Lower leg skin (tissue), 4 donors: ENCODE results near the gene SLC39A6. TPM values are rescaled to one million over a fixed set of nuclear protein-coding genes. Genes with fewer than 3 reads are reported as not detected.
"Not testable (repeated sequence)": the region's sequence is repeated elsewhere in the genome, so short reads cannot be mapped to it uniquely, and the experiment has no call there.

Experiments
- DNase-seq, 2 donors: peaks; one replicate each; pipeline ENCODE4 v3.0.0-alpha.2; 2019; ENCODE audit warnings: low spot score in 2 of 2
- H3K4me3 ChIP-seq: fragments of 200-600 bp; sonication (generic); 2 replicates; pipeline ENCODE4 v1.5.1; 2017; ENCODE audit warnings: mild to moderate bottlenecking, low read depth; ENCODE audit not compliant: poor library complexity, severe bottlenecking
- CTCF ChIP-seq, 3 donors: fragments of 450-650 bp; IDR thresholded peaks; one replicate each; pipeline ENCODE4 v1.5.1; 2016; ENCODE audit warnings: antibody characterized with exemption in 3 of 3, mild to moderate bottlenecking in 3 of 3, moderate library complexity in 2 of 3
- POLR2A ChIP-seq, 2 donors: fragments of 450-650 bp; IDR thresholded peaks; one replicate each; pipeline ENCODE4 v1.6.1; 2016 to 2017; ENCODE audit warnings: antibody characterized with exemption in 2 of 2, mild to moderate bottlenecking in 1 of 2, moderate library complexity in 1 of 2
- WGBS, 2 donors: methylation state at CpG; one replicate each; pipeline ENCODE4 v1.1.5; 2018; 5-methylcytosine and 5-hydroxymethylcytosine counted together
- intact Hi-C: fragments of 100-400 bp; cut with DNase I; formaldehyde crosslinking; loops from one replicate; pipeline ENCODE4 v1.15.0; 2023; ENCODE audit warnings: low total_unique reads
- total RNA-seq, 4 donors: library from RNA; depleted of rRNA; stranded (reverse); fragments of >200 nt; gene quantifications; one replicate each; pipeline ENCODE4 v1.1.0, GENCODE V29; 2016

SLC39A6 gene
- total RNA-seq, 4 donors from 2014 or later: 64.3 to 137 (median 83.2) TPM

DNA sequence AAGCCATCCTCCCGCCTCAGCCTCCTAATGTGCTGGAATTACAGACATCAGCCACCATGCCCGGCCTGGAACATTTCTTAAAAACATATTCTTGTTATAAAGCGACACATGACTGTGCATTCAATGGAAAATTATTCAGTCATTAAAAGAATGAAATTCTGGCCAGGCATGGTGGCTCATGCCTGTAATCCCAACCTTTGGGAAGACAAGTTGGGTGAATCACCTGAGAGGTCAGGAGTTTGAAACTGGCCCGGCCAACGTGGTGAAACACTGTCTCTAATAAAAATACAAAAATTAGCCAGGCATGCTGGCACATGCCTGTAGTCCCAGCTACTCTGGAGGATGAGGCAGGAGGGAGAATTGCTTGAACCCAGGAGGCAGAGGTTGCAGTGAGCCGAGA is 40.1 kb downstream of the SLC39A6 start:
- no peak for DNase-seq
- no peak overlapping the region for H3K4me3 ChIP-seq
- TF ChIP-seq POLR2A (IDR thresholded peaks at IDR 0.05): no peak
- TF ChIP-seq CTCF (IDR thresholded peaks at IDR 0.05): no peak
- WGBS, 2 donors: 63 to 74% methylated on average over 6 of the region's 6 CpGs
- intact Hi-C loops: no loop called here

DNA sequence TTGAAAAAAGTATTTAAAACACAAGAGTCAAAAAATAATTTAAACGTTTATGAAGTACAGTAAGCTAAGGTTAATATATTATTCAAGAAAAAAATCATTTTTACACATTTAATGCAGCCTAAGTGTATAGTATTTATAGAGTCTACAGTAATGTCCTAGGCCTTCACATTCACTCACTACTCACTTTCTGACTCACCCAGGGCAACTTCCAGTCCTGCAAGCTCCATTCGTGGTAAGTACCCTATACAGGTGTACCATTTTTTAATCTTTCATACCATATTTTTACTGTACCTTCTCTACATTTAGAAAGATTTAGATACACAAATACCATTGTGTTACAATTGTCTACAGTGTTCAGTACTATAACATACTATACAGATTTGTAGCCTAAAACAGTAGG is 40.9 kb downstream of the SLC39A6 start:
- WGBS, 2 donors: 65 to 82% methylated on average over 2 of the region's 2 CpGs
- DNase-seq: no peak
- H3K4me3 ChIP-seq: no peak overlapping the region
- intact Hi-C loops: no loop called here
- TF ChIP-seq CTCF (IDR thresholded peaks at IDR 0.05) (no peak), POLR2A (IDR thresholded peaks at IDR 0.05) (no peak)

- TF ChIP-seq CTCF (IDR thresholded peaks at IDR 0.05) (no peak), POLR2A (IDR thresholded peaks at IDR 0.05) (no peak)
- H3K4me3 ChIP-seq: no peak overlapping the region
- no peak for DNase-seq
- intact Hi-C loops: no loop called here
- 64 to 81% methylated on average over 8 of the region's 8 CpGs for WGBS, 2 donors
Observed at GRCh38 chr18:36086186-36086585, 43.0 kb downstream of the SLC39A6 start.

- H3K4me3 ChIP-seq: no peak overlapping the region
- intact Hi-C loops: no loop called here
- no peak for TF ChIP-seq POLR2A (IDR thresholded peaks at IDR 0.05)
- TF ChIP-seq CTCF (IDR thresholded peaks at IDR 0.05): no peak
- DNase-seq: no peak
- 78 to 83% methylated on average over 3 to 4 of the region's 4 CpGs for WGBS, 2 donors
Observed at GRCh38 chr18:36085195-36085594, 43.9 kb downstream of the SLC39A6 start.

DNA sequence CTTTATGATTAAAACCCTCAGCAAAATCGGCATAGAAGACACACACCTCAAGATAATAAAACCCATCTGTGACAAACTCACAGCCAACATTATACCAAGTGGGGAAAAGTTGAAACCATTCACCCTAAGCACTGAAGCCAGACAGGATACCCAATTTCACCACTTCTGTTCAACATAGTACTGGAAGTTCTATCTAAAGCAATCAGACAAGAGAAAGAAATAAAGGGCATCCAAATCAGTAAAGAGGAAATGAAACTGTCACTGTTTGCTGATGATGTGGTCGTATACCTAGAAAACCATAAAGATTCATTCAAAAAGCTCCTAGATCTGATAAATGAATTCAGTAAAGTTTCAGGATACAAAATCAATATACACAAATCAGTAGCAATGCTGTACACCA is 45.4 kb downstream of the SLC39A6 start:
- WGBS, 2 donors: 60 to 68% methylated on average over 2 of the region's 2 CpGs
- TF ChIP-seq POLR2A (IDR thresholded peaks at IDR 0.05) (no peak), CTCF (IDR thresholded peaks at IDR 0.05) (no peak)
- intact Hi-C loops: no loop called here
- H3K4me3 ChIP-seq: no peak overlapping the region
- DNase-seq: no peak

- H3K4me3 ChIP-seq, intact Hi-C loops, DNase-seq: not testable (repeated sequence)
- WGBS, 2 donors: 93 to 96% methylated on average over 2 of the region's 2 CpGs
Observed at GRCh38 chr18:36081118-36081517, 48.0 kb downstream of the SLC39A6 start.
